HepG2 (cell line): Measurements from ENCODE around the gene RDH14. TPM values are rescaled to one million over a fixed set of nuclear protein-coding genes. Genes with fewer than 3 reads are reported as not detected.

Experiments
- ATAC-seq: fragments of 200-7000 bp; cut with Tn5 transposase; 3 replicates; pipeline ENCODE4 v1.9.1; 2020; ENCODE audit warnings: mild to moderate bottlenecking, moderate library complexity
- BruUV-seq: library from RNA; stranded (reverse); fragments of 400-500 nt; replicated peaks from 2 replicates; lab custom pipeline; 2021; lab: Mats Ljungman, UMichigan
- CTCF ChIA-PET: fragments of 300-600 bp; formaldehyde crosslinking; extraction: SDS; loops from one replicate; lab custom pipeline; 2021; ENCODE audit warnings: low total read pairs, inconsistent platforms, low intra/inter-chr PET ratio; lab: Yijun Ruan, JAX
- POLR2A ChIA-PET: fragments of 350-600 bp; sonication (Branson Sonifier 250); formaldehyde crosslinking; loops from one replicate; lab custom pipeline; 2020; ENCODE audit warnings: antibody characterized with exemption, inconsistent platforms; lab: Yijun Ruan, JAX
- DNase-seq: peaks from one replicate; pipeline ENCODE4 v3.0.0-alpha.2; 2015; ENCODE audit warnings: low spot score
- FAIRE-seq: peaks from 3 replicates; lab custom pipeline; 2011; peaks lifted over from hg19 to GRCh38; lab: Jason Lieb, UNC
- H2AFZ ChIP-seq: one replicate; pipeline ENCODE4 v1.6.1; 2011; ENCODE audit warnings: low read length, inconsistent platforms
- H3K27ac ChIP-seq: fragments of 300-600 bp; 3 replicates; pipeline ENCODE4 v1.8.0; 2011; ENCODE audit warnings: mixed run types, mild to moderate bottlenecking, mixed read lengths, low read length, inconsistent platforms; ENCODE audit not compliant: insufficient read depth; ENCODE audit errors: extremely low read length
- H3K27me3 ChIP-seq, 2 experiments: fragments of 200-600 bp in 1 of 2; 2 replicates in 1 of 2; 3 replicates in 1 of 2; pipeline versions ENCODE4 v1.6.0 to v1.8.0; 2011; ENCODE audit warnings: low read length in 2 of 2, mild to moderate bottlenecking in 2 of 2, moderate library complexity in 2 of 2, inconsistent platforms in 1 of 2; ENCODE audit not compliant: insufficient read depth in 2 of 2, control insufficient read depth in 1 of 2
- H3K36me3 ChIP-seq, 2 experiments: fragments of 200-600 bp in 1 of 2; replicated peaks in 1 of 2; 2 replicates in 1 of 2; 3 replicates in 1 of 2; pipeline versions ENCODE4 v1.5.1 to v1.8.0; 2011; ENCODE audit warnings: low read length in 2 of 2, inconsistent platforms in 1 of 2; ENCODE audit not compliant: insufficient read depth in 2 of 2, control insufficient read depth in 1 of 2
- H3K4me1 ChIP-seq: 2 replicates; pipeline ENCODE4 v1.5.1; 2012; ENCODE audit warnings: low read length, inconsistent platforms; ENCODE audit not compliant: insufficient read depth
- H3K4me2 ChIP-seq: 2 replicates; pipeline ENCODE4 v1.6.0; 2011; ENCODE audit warnings: low read depth, low read length, inconsistent platforms
- H3K4me3 ChIP-seq, 3 experiments: fragments of 200-600 bp in 1 of 3; sonication (generic), shearing (Covaris generic) in 1 of 3; replicated peaks in 1 of 3; 2 replicates each; pipeline ENCODE4 v1.5.1; 2011 to 2016; ENCODE audit warnings: low read length in 3 of 3, inconsistent platforms in 2 of 3, low read depth in 2 of 3, mild to moderate bottlenecking in 2 of 3, control low read depth in 1 of 3, mixed read lengths in 1 of 3; ENCODE audit not compliant: insufficient read depth in 1 of 3
- H3K79me2 ChIP-seq: one replicate; pipeline ENCODE4 v1.6.1; 2011; ENCODE audit warnings: low read length, inconsistent platforms; ENCODE audit not compliant: insufficient read depth
- H3K9ac ChIP-seq: 2 replicates; pipeline ENCODE4 v1.6.0; 2011; ENCODE audit warnings: mild to moderate bottlenecking, low read depth, low read length, inconsistent platforms; ENCODE audit not compliant: insufficient read depth
- H3K9me3 ChIP-seq: 2 replicates; pipeline ENCODE4 v1.5.1; 2012; ENCODE audit warnings: mild to moderate bottlenecking, low read length
- H4K20me1 ChIP-seq: 2 replicates; pipeline ENCODE4 v1.6.0; 2011; ENCODE audit warnings: inconsistent platforms, mild to moderate bottlenecking, low read length, moderate library complexity; ENCODE audit not compliant: insufficient read depth
- AGO2 ChIP-seq: fragments of 200-400 bp; formaldehyde crosslinking; optimal IDR thresholded peaks from 2 replicates; pipeline ENCODE3; 2017; ENCODE audit warnings: mild to moderate bottlenecking, low read depth, low read length, moderate library complexity
- ATF7 ChIP-seq, 2 experiments: fragments of 450-650 bp in 1 of 2; sonication (generic) in 1 of 2; formaldehyde crosslinking in 1 of 2; IDR thresholded peaks; 2 replicates each; pipeline versions ENCODE4 v1.4.0 to v1.6.1; 2016 to 2020; ENCODE audit warnings: antibody characterized with exemption in 1 of 2, mild to moderate bottlenecking in 1 of 2, missing genetic modification reagents in 1 of 2
- FLYWCH1 ChIP-seq: sonication (generic); formaldehyde crosslinking; IDR thresholded peaks from 2 replicates; pipeline ENCODE4 v1.8.1; 2023; ENCODE audit warnings: mild to moderate bottlenecking, missing genetic modification reagents
- GLI4 ChIP-seq: sonication (generic); formaldehyde crosslinking; IDR thresholded peaks from 2 replicates; pipeline ENCODE4 v1.5.1; 2020; ENCODE audit warnings: missing genetic modification reagents, mild to moderate bottlenecking, moderate library complexity, borderline replicate concordance
- RELA ChIP-seq: sonication (generic); formaldehyde crosslinking; IDR thresholded peaks from 2 replicates; pipeline ENCODE4 v1.4.0; 2020; ENCODE audit warnings: missing genetic modification reagents
- THAP11 ChIP-seq: IDR thresholded peaks from 2 replicates; pipeline ENCODE4 v1.6.1; 2016; ENCODE audit warnings: missing biosample characterization, missing genetic modification reagents
- ZNF251 ChIP-seq: sonication (generic); formaldehyde crosslinking; IDR thresholded peaks from 2 replicates; pipeline ENCODE4 v1.9.0; 2021; ENCODE audit warnings: mild to moderate bottlenecking, missing genetic modification reagents
- ZNF282 ChIP-seq: fragments of 450-650 bp; IDR thresholded peaks from 2 replicates; pipeline ENCODE4 v1.6.1; 2018; ENCODE audit not compliant: partially characterized antibody
- ZNF761 ChIP-seq: sonication (generic); formaldehyde crosslinking; conservative IDR thresholded peaks from 2 replicates; pipeline ENCODE4 v1.4.0; 2020; ENCODE audit warnings: mild to moderate bottlenecking, missing genetic modification reagents
- WGBS: methylation state at CpG from one replicate; pipeline ENCODE4 v1.1.6; 2017; ENCODE audit warnings: low lambda C conversion rate; 5-methylcytosine and 5-hydroxymethylcytosine counted together
- in situ Hi-C: cut with HindIII; loops from 2 replicates; pipeline ENCODE4 v1.10.0; 2017; ENCODE audit warnings: low pct_unique_long_range_greater_than_20kb; ENCODE audit not compliant: extremely low pct_ligation_motif_present
- intact Hi-C: fragments of 100-400 bp; cut with micrococcal nuclease; formaldehyde crosslinking; loops from one replicate; pipeline ENCODE4 v1.10.0; 2022; ENCODE audit not compliant: unreplicated experiment
- polyA plus RNA-seq, 8 experiments: library from polyadenylated mRNA; depleted of rRNA in 3 of 8; stranded (reverse) in 7 of 8; unstranded in 1 of 8; fragments of >200 nt; fragmentation: Illumina TruSeq in 4 of 8; extraction: Trizol in 4 of 8; gene quantifications; 2 replicates each; pipeline versions ENCODE4 v1.2.1 to v1.2.3, GENCODE V29; 2011 to 2016; ENCODE audit warnings: low read depth in 4 of 8, missing spikeins in 1 of 8, mixed read lengths in 1 of 8; ENCODE audit not compliant: insufficient read depth in 1 of 8
- total RNA-seq, 5 experiments: library from RNA; depleted of rRNA; stranded (reverse); fragments of >200 nt; fragmentation: Illumina TruSeq; extraction: Trizol; gene quantifications; 2 replicates each; pipeline ENCODE4 v1.2.3, GENCODE V29; 2016; ENCODE audit warnings: low read depth in 1 of 5
- TF ChIP-seq, protein P1 (sequence below): sonication (generic); formaldehyde crosslinking; IDR thresholded peaks from 2 replicates; pipeline ENCODE4 v1.4.0; 2020; ENCODE audit warnings: mild to moderate bottlenecking, missing genetic modification reagents, borderline replicate concordance

Gene RDH14
- total and polyA plus RNA-seq, 2 of the 13 experiments (the other 11 are each of a cell fraction or from before 2014, with no cell fraction given): 27.4 to 39.9 TPM

DNA sequence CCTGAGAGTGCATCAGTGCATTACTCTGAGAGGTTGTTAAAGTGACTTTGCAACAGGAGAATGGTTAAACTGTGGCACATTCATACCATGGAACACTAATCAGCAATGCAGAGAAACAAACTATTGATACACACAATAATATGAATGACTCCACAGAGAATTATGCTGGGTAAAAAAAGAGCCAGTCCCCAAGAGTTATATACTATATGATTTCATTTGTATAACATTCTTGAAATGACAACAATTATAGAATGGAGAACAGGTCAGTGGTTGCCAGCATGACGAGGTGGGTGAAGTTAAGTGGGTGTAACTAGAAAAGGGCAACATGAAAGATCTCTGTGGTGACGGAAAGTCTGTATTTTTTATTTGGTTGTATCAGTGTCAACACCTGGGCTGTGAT lies 31.9 kb upstream of the RDH14 start:
- ChIA-PET CTCF (no interaction called here), POLR2A (no interaction called here)
- no peak overlapping the region for H3K4me2 ChIP-seq
- ATAC-seq: no peak
- H3K9me3 ChIP-seq: no peaks in the 10 kb centered on the region
- H3K4me3 ChIP-seq: no peak overlapping the region
- 82% methylated on average over 2 of the region's 2 CpGs for WGBS
- no peaks in the 10 kb centered on the region for H3K36me3 ChIP-seq
- no peak overlapping the region for H3K27ac ChIP-seq
- H3K9ac ChIP-seq: no peak overlapping the region
- intact Hi-C loops: no loop called here
- no peaks in the 10 kb centered on the region for H4K20me1 ChIP-seq
- in situ Hi-C loops: no loop called here
- H3K79me2 ChIP-seq: no peaks in the 10 kb centered on the region
- H2AFZ ChIP-seq: no peak overlapping the region
- H3K27me3 ChIP-seq: no peaks in the 10 kb centered on the region
- no TSS peak for BruUV-seq
- TF ChIP-seq FLYWCH1 (CRISPR knock-in tag) (no peak), RELA (CRISPR knock-in tag) (no peak), THAP11 (CRISPR knock-in tag) (no peak), GLI4 (CRISPR knock-in tag) (no peak)
- TF ChIP-seq, all 625 proteins: peak for 0
- FAIRE-seq: no peak
- no peak for DNase-seq
- no peaks in the 10 kb centered on the region for H3K4me1 ChIP-seq

DNA sequence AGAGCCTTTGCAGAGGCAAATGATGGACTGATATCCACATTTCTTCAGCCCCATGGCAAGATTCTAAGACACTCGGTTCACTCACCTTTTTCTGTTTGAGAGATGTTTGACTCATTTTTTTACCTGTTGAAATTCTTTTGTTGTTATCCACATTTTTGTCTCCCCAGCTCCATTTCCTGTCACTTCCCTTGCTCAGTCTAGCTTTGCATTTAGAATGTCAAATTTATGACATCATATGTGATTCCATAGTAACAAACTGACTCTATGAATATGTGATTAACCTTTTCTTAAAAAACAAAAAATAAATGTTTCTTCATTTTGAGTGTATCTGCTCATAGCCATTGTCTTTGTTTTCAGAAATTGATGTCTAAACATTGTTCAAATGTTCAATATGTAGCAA lies 28.9 kb upstream of the RDH14 start, which contains the start of gene NT5C1B:
Gene NT5C1B, minus strand, starts transcription at position 216 of the 400 bp plus-strand sequence. Its CDS starts 101 bp downstream, at position 115.
- 68% methylated on average over 1 of the region's 1 CpG for WGBS
- no peaks in the 10 kb centered on the region for H3K79me2 ChIP-seq
- no peaks in the 10 kb centered on the region for H3K36me3 ChIP-seq
- intact Hi-C loops: no loop called here
- BruUV-seq: no TSS peak
- H3K4me2 ChIP-seq: no peak within 1 kb of the TSS
- H3K9me3 ChIP-seq: no peaks in the 10 kb centered on the region
- no peak within 1 kb of the TSS for H3K9ac ChIP-seq
- DNase-seq (no peak), FAIRE-seq (no peak), ATAC-seq (no peak)
- ChIA-PET CTCF (no interaction called here), POLR2A (no interaction called here)
- no peak within 1 kb of the TSS for H3K27ac ChIP-seq
- in situ Hi-C loops: no loop called here
- H3K4me3 ChIP-seq: no peak within 1 kb of the TSS
- H3K27me3 ChIP-seq: no peaks in the 10 kb centered on the region
- no peaks in the 10 kb centered on the region for H3K4me1 ChIP-seq
- H4K20me1 ChIP-seq: no peaks in the 10 kb centered on the region
- no peak within 1 kb of the TSS for H2AFZ ChIP-seq
- TF ChIP-seq ZNF282 (no peak), ZNF761 (CRISPR knock-in tag) (no peak), ATF7 (IDR thresholded peaks at IDR 0.05) (peak; percentile 77), ATF7 (CRISPR knock-in tag; IDR thresholded peaks at IDR 0.05) (no peak), ZNF251 (CRISPR knock-in tag) (no peak), AGO2 (no peak)
- TF ChIP-seq, protein P1, sequence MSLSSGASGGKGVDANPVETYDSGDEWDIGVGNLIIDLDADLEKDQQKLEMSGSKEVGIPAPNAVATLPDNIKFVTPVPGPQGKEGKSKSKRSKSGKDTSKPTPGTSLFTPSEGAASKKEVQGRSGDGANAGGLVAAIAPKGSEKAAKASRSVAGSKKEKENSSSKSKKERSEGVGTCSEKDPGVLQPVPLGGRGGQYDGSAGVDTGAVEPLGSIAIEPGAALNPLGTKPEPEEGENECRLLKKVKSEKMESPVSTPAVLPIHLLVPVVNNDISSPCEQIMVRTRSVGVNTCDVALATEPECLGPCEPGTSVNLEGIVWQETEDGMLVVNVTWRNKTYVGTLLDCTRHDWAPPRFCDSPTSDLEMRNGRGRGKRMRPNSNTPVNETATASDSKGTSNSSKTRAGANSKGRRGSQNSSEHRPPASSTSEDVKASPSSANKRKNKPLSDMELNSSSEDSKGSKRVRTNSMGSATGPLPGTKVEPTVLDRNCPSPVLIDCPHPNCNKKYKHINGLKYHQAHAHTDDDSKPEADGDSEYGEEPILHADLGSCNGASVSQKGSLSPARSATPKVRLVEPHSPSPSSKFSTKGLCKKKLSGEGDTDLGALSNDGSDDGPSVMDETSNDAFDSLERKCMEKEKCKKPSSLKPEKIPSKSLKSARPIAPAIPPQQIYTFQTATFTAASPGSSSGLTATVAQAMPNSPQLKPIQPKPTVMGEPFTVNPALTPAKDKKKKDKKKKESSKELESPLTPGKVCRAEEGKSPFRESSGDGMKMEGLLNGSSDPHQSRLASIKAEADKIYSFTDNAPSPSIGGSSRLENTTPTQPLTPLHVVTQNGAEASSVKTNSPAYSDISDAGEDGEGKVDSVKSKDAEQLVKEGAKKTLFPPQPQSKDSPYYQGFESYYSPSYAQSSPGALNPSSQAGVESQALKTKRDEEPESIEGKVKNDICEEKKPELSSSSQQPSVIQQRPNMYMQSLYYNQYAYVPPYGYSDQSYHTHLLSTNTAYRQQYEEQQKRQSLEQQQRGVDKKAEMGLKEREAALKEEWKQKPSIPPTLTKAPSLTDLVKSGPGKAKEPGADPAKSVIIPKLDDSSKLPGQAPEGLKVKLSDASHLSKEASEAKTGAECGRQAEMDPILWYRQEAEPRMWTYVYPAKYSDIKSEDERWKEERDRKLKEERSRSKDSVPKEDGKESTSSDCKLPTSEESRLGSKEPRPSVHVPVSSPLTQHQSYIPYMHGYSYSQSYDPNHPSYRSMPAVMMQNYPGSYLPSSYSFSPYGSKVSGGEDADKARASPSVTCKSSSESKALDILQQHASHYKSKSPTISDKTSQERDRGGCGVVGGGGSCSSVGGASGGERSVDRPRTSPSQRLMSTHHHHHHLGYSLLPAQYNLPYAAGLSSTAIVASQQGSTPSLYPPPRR (CRISPR knock-in tag): no peak
